ENCODE measurements around the gene LRIG1. TPM values are rescaled to one million over a fixed set of nuclear protein-coding genes. Genes with fewer than 3 reads are reported as not detected.

The LRIG1 gene
- total RNA-seq, 1 donor from 2014 or later: 169 TPM

DNA sequence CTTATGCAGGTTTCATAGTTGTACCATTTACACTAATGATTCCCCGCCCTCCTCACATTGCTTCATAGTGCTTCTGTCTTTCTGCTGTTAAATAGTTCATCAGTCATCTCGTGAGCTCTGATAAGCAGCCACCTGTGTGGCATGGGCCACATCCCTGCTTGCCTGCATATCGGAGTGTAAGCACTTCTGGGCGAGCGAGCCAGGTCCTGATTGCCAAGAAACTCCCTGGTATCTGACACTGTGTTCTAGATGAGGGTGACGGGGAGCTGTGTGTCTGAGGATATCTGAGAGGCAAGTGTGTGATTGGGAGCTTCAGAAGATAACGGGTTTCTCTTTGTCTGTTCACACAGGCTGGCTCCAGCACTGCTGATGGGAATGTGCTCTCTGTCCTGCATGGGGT, 130.6 kb downstream of the LRIG1 start:
- Mint-ChIP-seq H3K27ac (no peak overlapping the region), H3K4me1 (peaks cover 2% of the 10 kb centered on the region), H3K36me3 (peaks cover 7% of the 10 kb centered on the region), H3K27me3 (ENCODE audit: insufficient read depth, low read depth) (no peaks in the 10 kb centered on the region), H3K9me3 (no peaks in the 10 kb centered on the region), H3K4me3 (no peak overlapping the region)
- H4K20me1 ChIP-seq (ENCODE audit: low read depth): peaks cover 6% of the 10 kb centered on the region
- H3K9ac ChIP-seq: no peak overlapping the region
- H3F3A ChIP-seq (ENCODE audit: low read depth): peaks cover 22% of the 10 kb centered on the region
- no peak overlapping the region for H3K4me3 ChIP-seq
- no peak overlapping the region for H3K27ac ChIP-seq
- peaks cover 18% of the 10 kb centered on the region for H3K4me1 ChIP-seq
- no peaks in the 10 kb centered on the region for H3K9me3 ChIP-seq (ENCODE audit: low read depth)
- H3K27me3 ChIP-seq: no peaks in the 10 kb centered on the region
- no peak for DNase-seq (ENCODE audit: low spot score)
- no peak overlapping the region for H3K4me2 ChIP-seq
- H3K79me2 ChIP-seq (ENCODE audit: low read depth): no peaks in the 10 kb centered on the region
- no peak overlapping the region for H2AFZ ChIP-seq (replicated peaks)
- no peaks in the 10 kb centered on the region for H3K36me3 ChIP-seq
- TF ChIP-seq EZH2phosphoT487 (IDR thresholded peaks at IDR 0.05): no peak
- TF ChIP-seq, protein P1, sequence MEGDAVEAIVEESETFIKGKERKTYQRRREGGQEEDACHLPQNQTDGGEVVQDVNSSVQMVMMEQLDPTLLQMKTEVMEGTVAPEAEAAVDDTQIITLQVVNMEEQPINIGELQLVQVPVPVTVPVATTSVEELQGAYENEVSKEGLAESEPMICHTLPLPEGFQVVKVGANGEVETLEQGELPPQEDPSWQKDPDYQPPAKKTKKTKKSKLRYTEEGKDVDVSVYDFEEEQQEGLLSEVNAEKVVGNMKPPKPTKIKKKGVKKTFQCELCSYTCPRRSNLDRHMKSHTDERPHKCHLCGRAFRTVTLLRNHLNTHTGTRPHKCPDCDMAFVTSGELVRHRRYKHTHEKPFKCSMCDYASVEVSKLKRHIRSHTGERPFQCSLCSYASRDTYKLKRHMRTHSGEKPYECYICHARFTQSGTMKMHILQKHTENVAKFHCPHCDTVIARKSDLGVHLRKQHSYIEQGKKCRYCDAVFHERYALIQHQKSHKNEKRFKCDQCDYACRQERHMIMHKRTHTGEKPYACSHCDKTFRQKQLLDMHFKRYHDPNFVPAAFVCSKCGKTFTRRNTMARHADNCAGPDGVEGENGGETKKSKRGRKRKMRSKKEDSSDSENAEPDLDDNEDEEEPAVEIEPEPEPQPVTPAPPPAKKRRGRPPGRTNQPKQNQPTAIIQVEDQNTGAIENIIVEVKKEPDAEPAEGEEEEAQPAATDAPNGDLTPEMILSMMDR (IDR thresholded peaks at IDR 0.05): no peak
- TF ChIP-seq EZH2 (IDR thresholded peaks at IDR 0.05): no peak

DNA sequence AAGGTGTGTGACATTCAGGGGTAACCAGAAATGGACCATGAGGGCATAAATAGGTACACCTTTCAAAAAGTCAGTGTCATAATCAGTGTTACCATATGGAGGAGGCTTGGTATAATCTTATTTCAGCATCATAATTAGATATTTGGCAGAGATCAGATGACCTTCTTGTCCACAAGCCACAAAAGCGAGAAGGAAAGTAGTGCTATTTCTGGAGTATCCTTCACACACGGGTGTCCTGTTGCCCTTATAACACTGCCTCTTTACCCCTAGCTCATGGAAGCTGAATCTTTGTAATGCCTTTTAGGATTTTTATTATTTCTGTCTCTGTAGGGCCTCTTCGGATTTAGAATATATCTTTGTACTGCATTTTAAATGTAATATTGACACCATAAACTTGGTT, 132.8 kb downstream of the LRIG1 start:
- H3K36me3 ChIP-seq: no peaks in the 10 kb centered on the region
- no peak overlapping the region for H2AFZ ChIP-seq (replicated peaks)
- H3K79me2 ChIP-seq (ENCODE audit: low read depth): no peaks in the 10 kb centered on the region
- no peak overlapping the region for H3K4me3 ChIP-seq
- no peak overlapping the region for H3K27ac Mint-ChIP-seq
- no peak overlapping the region for H3K27ac ChIP-seq
- H3K27me3 Mint-ChIP-seq (ENCODE audit: insufficient read depth, low read depth): no peaks in the 10 kb centered on the region
- peaks cover 20% of the 10 kb centered on the region for H3K4me1 ChIP-seq
- no peaks in the 10 kb centered on the region for H3K9me3 Mint-ChIP-seq
- H3K36me3 Mint-ChIP-seq: peaks cover 7% of the 10 kb centered on the region
- peaks cover 3% of the 10 kb centered on the region for H4K20me1 ChIP-seq (ENCODE audit: low read depth)
- no peak overlapping the region for H3K4me2 ChIP-seq
- no peak overlapping the region for H3K4me3 Mint-ChIP-seq
- no peaks in the 10 kb centered on the region for H3K27me3 ChIP-seq
- DNase-seq (ENCODE audit: low spot score): no peak
- TF ChIP-seq EZH2 (IDR thresholded peaks at IDR 0.05): no peak
- TF ChIP-seq EZH2phosphoT487 (IDR thresholded peaks at IDR 0.05): no peak
- TF ChIP-seq, protein P1 (IDR thresholded peaks at IDR 0.05): no peak
- H3K4me1 Mint-ChIP-seq: peaks cover 2% of the 10 kb centered on the region
- H3K9me3 ChIP-seq (ENCODE audit: low read depth): no peaks in the 10 kb centered on the region
- peaks cover 7% of the 10 kb centered on the region for H3F3A ChIP-seq (ENCODE audit: low read depth)
- no peak overlapping the region for H3K9ac ChIP-seq

DNA sequence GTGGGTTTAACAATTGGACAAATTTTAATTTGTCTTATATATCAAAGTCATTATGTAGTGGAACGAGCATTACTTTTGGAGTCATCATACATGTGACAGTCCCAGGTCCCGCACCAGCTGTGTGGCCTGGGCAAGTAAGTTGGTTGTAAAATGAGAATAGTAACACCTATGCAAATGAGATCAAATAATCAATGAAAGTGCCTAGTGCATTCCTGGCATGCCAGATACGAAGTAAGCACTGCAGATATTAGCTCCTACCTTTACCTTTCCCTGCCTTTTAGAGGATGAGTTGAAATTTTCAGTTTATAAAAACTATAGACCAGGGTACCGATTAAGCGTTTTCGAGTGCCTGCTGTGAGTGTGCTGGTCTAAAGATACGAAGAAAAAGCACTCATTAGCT, 134.1 kb downstream of the LRIG1 start:
- H3K4me1 ChIP-seq: peaks cover 20% of the 10 kb centered on the region
- no peaks in the 10 kb centered on the region for H3K36me3 ChIP-seq
- no peaks in the 10 kb centered on the region for H3K9me3 Mint-ChIP-seq
- H3K4me1 Mint-ChIP-seq: peaks cover 4% of the 10 kb centered on the region
- H3K9ac ChIP-seq: no peak overlapping the region
- no peaks in the 10 kb centered on the region for H3K27me3 ChIP-seq
- peaks cover 3% of the 10 kb centered on the region for H4K20me1 ChIP-seq (ENCODE audit: low read depth)
- H3K9me3 ChIP-seq (ENCODE audit: low read depth): no peaks in the 10 kb centered on the region
- H3K79me2 ChIP-seq (ENCODE audit: low read depth): no peaks in the 10 kb centered on the region
- no peaks in the 10 kb centered on the region for H3F3A ChIP-seq (ENCODE audit: low read depth)
- H2AFZ ChIP-seq (replicated peaks): no peak overlapping the region
- no peak for DNase-seq (ENCODE audit: low spot score)
- no peak overlapping the region for H3K4me3 Mint-ChIP-seq
- peaks cover 7% of the 10 kb centered on the region for H3K36me3 Mint-ChIP-seq
- no peak overlapping the region for H3K27ac ChIP-seq
- no peak overlapping the region for H3K27ac Mint-ChIP-seq
- H3K4me2 ChIP-seq: no peak overlapping the region
- H3K27me3 Mint-ChIP-seq (ENCODE audit: insufficient read depth, low read depth): no peaks in the 10 kb centered on the region
- no peak for TF ChIP-seq EZH2 (IDR thresholded peaks at IDR 0.05)
- no peak for TF ChIP-seq EZH2phosphoT487 (IDR thresholded peaks at IDR 0.05)
- TF ChIP-seq, protein P1 (IDR thresholded peaks at IDR 0.05): no peak
- H3K4me3 ChIP-seq: no peak overlapping the region

Measured in neural progenitor cell (in vitro differentiated cells).